Liver (tissue), 9 donors: ENCODE data around the gene CCDC30. TPM values are rescaled to one million over a fixed set of nuclear protein-coding genes. Genes with fewer than 3 reads are reported as not detected.

Source experiments
- DNase-seq: peaks from one replicate; pipeline ENCODE4 v3.0.0-alpha.2; 2017; ENCODE audit warnings: low spot score
- H3K27ac ChIP-seq, 2 donors: one replicate each; pipeline ENCODE4 v1.7.0; 2013; ENCODE audit warnings: inconsistent platforms in 2 of 2, low read length in 2 of 2, control low read depth in 1 of 2, low read depth in 1 of 2, mild to moderate bottlenecking in 1 of 2
- H3K27me3 ChIP-seq, 4 donors: one replicate each; pipeline versions ENCODE4 v1.6.1 to v1.7.0; 2013; ENCODE audit warnings: low read length in 3 of 4, inconsistent platforms in 1 of 4, mild to moderate bottlenecking in 1 of 4, moderate library complexity in 1 of 4; ENCODE audit not compliant: control insufficient read depth in 4 of 4, insufficient read depth in 4 of 4
- H3K36me3 ChIP-seq, 4 donors: one replicate each; pipeline versions ENCODE4 v1.6.1 to v1.7.0; 2013; ENCODE audit warnings: low read length in 3 of 4, mild to moderate bottlenecking in 3 of 4, low read depth in 1 of 4, moderate library complexity in 1 of 4; ENCODE audit not compliant: control insufficient read depth in 4 of 4, insufficient read depth in 3 of 4
- H3K4me1 ChIP-seq, 4 donors: one replicate each; pipeline versions ENCODE4 v1.6.1 to v1.7.0; 2013; ENCODE audit warnings: low read length in 3 of 4, mild to moderate bottlenecking in 3 of 4, moderate library complexity in 1 of 4; ENCODE audit not compliant: control insufficient read depth in 4 of 4, insufficient read depth in 4 of 4
- H3K4me3 ChIP-seq, 3 donors: one replicate each; pipeline versions ENCODE4 v1.6.1 to v1.7.0; 2013; ENCODE audit warnings: low read length in 3 of 3, control low read depth in 1 of 3, low read depth in 1 of 3, mild to moderate bottlenecking in 1 of 3
- H3K9ac ChIP-seq, 2 donors: one replicate each; pipeline ENCODE4 v1.7.0; 2013; ENCODE audit warnings: low read length in 2 of 2, mild to moderate bottlenecking in 2 of 2, moderate library complexity in 2 of 2, control low read depth in 1 of 2, low read depth in 1 of 2
- H3K9me3 ChIP-seq, 4 donors: one replicate each; pipeline versions ENCODE4 v1.6.1 to v1.7.0; 2013; ENCODE audit warnings: low read length in 3 of 4; ENCODE audit not compliant: control insufficient read depth in 4 of 4
- ATF3 ChIP-seq: IDR thresholded peaks from 2 replicates; pipeline ENCODE4 v1.6.1; 2016; ENCODE audit warnings: antibody characterized with exemption
- CTCF ChIP-seq: fragments of 150-350 bp; IDR thresholded peaks from 2 replicates; pipeline ENCODE4 v1.5.1; 2017; ENCODE audit warnings: improper control_type of control experiment, low read depth, low read length; ENCODE audit not compliant: missing input control
- EGR1 ChIP-seq, 2 donors: IDR thresholded peaks; 2 replicates each; pipeline ENCODE4 v1.6.1; 2016 to 2018; ENCODE audit warnings: antibody characterized with exemption in 2 of 2, low read depth in 2 of 2
- FOXA1 ChIP-seq: IDR thresholded peaks from 2 replicates; pipeline ENCODE4 v1.6.1; 2016; ENCODE audit warnings: antibody characterized with exemption
- GABPA ChIP-seq, 2 donors: IDR thresholded peaks in 1 of 2; conservative IDR thresholded peaks in 1 of 2; 2 replicates each; pipeline ENCODE4 v1.6.1; 2016; ENCODE audit warnings: antibody characterized with exemption in 2 of 2, mild to moderate bottlenecking in 1 of 2, moderate library complexity in 1 of 2
- HNF4A ChIP-seq, 2 donors: conservative IDR thresholded peaks; 2 replicates each; pipeline ENCODE4 v1.6.1; 2016; ENCODE audit warnings: antibody characterized with exemption in 2 of 2, mild to moderate bottlenecking in 2 of 2
- HNF4G ChIP-seq: IDR thresholded peaks from 2 replicates; pipeline ENCODE4 v1.6.1; 2016; ENCODE audit warnings: antibody characterized with exemption
- JUND ChIP-seq, 2 donors: IDR thresholded peaks; 2 replicates each; pipeline ENCODE4 v1.6.1; 2016; ENCODE audit warnings: antibody characterized with exemption in 2 of 2
- NR2F2 ChIP-seq: IDR thresholded peaks from 2 replicates; pipeline ENCODE4 v1.6.1; 2016; ENCODE audit warnings: antibody characterized with exemption
- RAD21 ChIP-seq, 2 donors: IDR thresholded peaks; 2 replicates each; pipeline ENCODE4 v1.6.1; 2016; ENCODE audit warnings: antibody characterized with exemption in 2 of 2, mild to moderate bottlenecking in 2 of 2
- RXRA ChIP-seq, 2 donors: IDR thresholded peaks; 2 replicates each; pipeline ENCODE4 v1.6.1; 2017 to 2018; ENCODE audit warnings: antibody characterized with exemption in 2 of 2, mild to moderate bottlenecking in 1 of 2
- SP1 ChIP-seq: IDR thresholded peaks from 2 replicates; pipeline ENCODE4 v1.6.1; 2018; ENCODE audit warnings: antibody characterized with exemption, mild to moderate bottlenecking
- YY1 ChIP-seq: IDR thresholded peaks from 2 replicates; pipeline ENCODE4 v1.6.1; 2016; ENCODE audit warnings: antibody characterized with exemption, mild to moderate bottlenecking
- ZBTB33 ChIP-seq: IDR thresholded peaks from 2 replicates; pipeline ENCODE4 v1.6.1; 2016; ENCODE audit warnings: antibody characterized with exemption
- WGBS: extraction: QIAGEN DNeasy Blood & Tissue Kit; methylation state at CpG from one replicate; pipeline ENCODE4 v1.1.7; 2013; 5-methylcytosine and 5-hydroxymethylcytosine counted together
- polyA plus RNA-seq, 2 donors: library from polyadenylated mRNA; stranded (reverse) in 1 of 2; unstranded in 1 of 2; fragments of 200-250 nt in 1 of 2; fragments of >200 nt in 1 of 2; fragmentation: Nextera tagmentation in 1 of 2; extraction: Ambion mirVana in 1 of 2; gene quantifications; one replicate each; pipeline versions ENCODE4 v1.2.1 to v1.2.3, GENCODE V29; 2013 to 2015
- total RNA-seq, 2 donors: library from RNA; depleted of rRNA; stranded (reverse); fragments of >200 nt; gene quantifications; one replicate each; pipeline ENCODE4 v1.2.3, GENCODE V29; 2014
- TF ChIP-seq, protein P1 (sequence below): IDR thresholded peaks from 2 replicates; pipeline ENCODE4 v1.6.1; 2016; ENCODE audit warnings: antibody characterized with exemption, mild to moderate bottlenecking
- donor health status: healthy.
- donor health status: healthy.
- donor health status: healthy.
- donor health status: healthy.
- donor health status: healthy.

The CCDC30 gene
- total and polyA plus RNA-seq, 4 donors = 0.07 to 2.0 (median 1.3) TPM

- no peaks in the 10 kb centered on the region for H3K27me3 ChIP-seq
- peaks cover 0 to 13% (median 5%) of the 10 kb centered on the region in 4 donors for H3K36me3 ChIP-seq
- H3K4me1 ChIP-seq = peaks cover 0 to 6% (median 3%) of the 10 kb centered on the region in 4 donors
- H3K9ac ChIP-seq = no peak overlapping the region
- H3K27ac ChIP-seq = no peak overlapping the region
- no peaks in the 10 kb centered on the region for H3K9me3 ChIP-seq
- H3K4me3 ChIP-seq = no peak overlapping the region
- no peak for DNase-seq
- no peak for TF ChIP-seq CTCF
- TF ChIP-seq RXRA (IDR thresholded peaks at IDR 0.05) = no peak
- peak; percentile 19 for TF ChIP-seq NR2F2
Observed at GRCh38 chr1:42674214-42674613, 211.1 kb downstream of the CCDC30 start.

DNA sequence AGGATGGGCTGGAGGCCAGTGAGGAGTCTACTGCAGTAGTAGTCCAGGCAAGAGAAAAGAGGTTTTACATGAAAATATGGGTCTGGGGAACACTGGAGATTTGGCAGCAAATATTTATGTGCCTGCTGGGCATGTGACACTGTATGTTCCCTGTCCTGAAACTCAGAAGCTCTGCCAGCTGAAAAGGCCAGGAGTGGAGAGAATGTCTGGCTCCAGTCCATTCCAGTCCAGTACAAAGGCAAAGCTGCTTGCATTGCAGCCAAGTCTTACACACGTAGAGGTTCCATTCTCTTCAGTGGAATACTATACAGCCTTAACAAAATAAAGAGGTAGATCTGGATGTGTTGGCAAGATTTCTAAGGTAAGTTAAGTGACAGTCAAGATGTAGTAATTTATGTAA, 211.6 kb downstream of the CCDC30 start:
- peaks cover 0 to 13% (median 4%) of the 10 kb centered on the region in 4 donors for H3K36me3 ChIP-seq
- H3K27ac ChIP-seq = no peak overlapping the region
- H3K27me3 ChIP-seq = no peaks in the 10 kb centered on the region
- no peak overlapping the region for H3K4me3 ChIP-seq
- no peaks in the 10 kb centered on the region for H3K9me3 ChIP-seq
- no peak overlapping the region for H3K9ac ChIP-seq
- WGBS = 38% methylated on average over 1 of the region's 1 CpG
- DNase-seq = no peak
- H3K4me1 ChIP-seq = peaks cover 0 to 6% (median 3%) of the 10 kb centered on the region in 4 donors
- TF ChIP-seq HNF4A (conservative IDR thresholded peaks at IDR 0.05) = peak; percentile 27 to 43
- TF ChIP-seq GABPA (IDR thresholded peaks at IDR 0.05 in 1 of 2, conservative IDR thresholded peaks at IDR 0.05 in 1 of 2) = no peak

- no peak overlapping the region for H3K4me3 ChIP-seq
- no peaks in the 10 kb centered on the region for H3K9me3 ChIP-seq
- no peak for DNase-seq
- no peak overlapping the region for H3K27ac ChIP-seq
- 95% methylated on average over 3 of the region's 3 CpGs for WGBS
- peaks cover 0 to 10% (median 3%) of the 10 kb centered on the region in 4 donors for H3K36me3 ChIP-seq
- no peak for TF ChIP-seq YY1
- TF ChIP-seq RAD21 (IDR thresholded peaks at IDR 0.05) = no peak
- no peak for TF ChIP-seq GABPA (IDR thresholded peaks at IDR 0.05 in 1 of 2, conservative IDR thresholded peaks at IDR 0.05 in 1 of 2)
- TF ChIP-seq ATF3 = no peak
- no peak for TF ChIP-seq HNF4G
- no peak for TF ChIP-seq FOXA1
- TF ChIP-seq JUND (IDR thresholded peaks at IDR 0.05) = no peak
- TF ChIP-seq HNF4A (conservative IDR thresholded peaks at IDR 0.05) = no peak
- TF ChIP-seq, protein P1, sequence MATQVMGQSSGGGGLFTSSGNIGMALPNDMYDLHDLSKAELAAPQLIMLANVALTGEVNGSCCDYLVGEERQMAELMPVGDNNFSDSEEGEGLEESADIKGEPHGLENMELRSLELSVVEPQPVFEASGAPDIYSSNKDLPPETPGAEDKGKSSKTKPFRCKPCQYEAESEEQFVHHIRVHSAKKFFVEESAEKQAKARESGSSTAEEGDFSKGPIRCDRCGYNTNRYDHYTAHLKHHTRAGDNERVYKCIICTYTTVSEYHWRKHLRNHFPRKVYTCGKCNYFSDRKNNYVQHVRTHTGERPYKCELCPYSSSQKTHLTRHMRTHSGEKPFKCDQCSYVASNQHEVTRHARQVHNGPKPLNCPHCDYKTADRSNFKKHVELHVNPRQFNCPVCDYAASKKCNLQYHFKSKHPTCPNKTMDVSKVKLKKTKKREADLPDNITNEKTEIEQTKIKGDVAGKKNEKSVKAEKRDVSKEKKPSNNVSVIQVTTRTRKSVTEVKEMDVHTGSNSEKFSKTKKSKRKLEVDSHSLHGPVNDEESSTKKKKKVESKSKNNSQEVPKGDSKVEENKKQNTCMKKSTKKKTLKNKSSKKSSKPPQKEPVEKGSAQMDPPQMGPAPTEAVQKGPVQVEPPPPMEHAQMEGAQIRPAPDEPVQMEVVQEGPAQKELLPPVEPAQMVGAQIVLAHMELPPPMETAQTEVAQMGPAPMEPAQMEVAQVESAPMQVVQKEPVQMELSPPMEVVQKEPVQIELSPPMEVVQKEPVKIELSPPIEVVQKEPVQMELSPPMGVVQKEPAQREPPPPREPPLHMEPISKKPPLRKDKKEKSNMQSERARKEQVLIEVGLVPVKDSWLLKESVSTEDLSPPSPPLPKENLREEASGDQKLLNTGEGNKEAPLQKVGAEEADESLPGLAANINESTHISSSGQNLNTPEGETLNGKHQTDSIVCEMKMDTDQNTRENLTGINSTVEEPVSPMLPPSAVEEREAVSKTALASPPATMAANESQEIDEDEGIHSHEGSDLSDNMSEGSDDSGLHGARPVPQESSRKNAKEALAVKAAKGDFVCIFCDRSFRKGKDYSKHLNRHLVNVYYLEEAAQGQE = no peak
- no peak for TF ChIP-seq EGR1 (IDR thresholded peaks at IDR 0.05; ENCODE audit: low read depth in 2 of 2)
- TF ChIP-seq SP1 = no peak
- TF ChIP-seq CTCF = no peak
- no peak for TF ChIP-seq ZBTB33
- no peaks in the 10 kb centered on the region for H3K27me3 ChIP-seq
- peaks cover 0 to 9% (median 3%) of the 10 kb centered on the region in 4 donors for H3K4me1 ChIP-seq
- no peak overlapping the region for H3K9ac ChIP-seq
Observed at GRCh38 chr1:42675467-42675866, 212.4 kb downstream of the CCDC30 start.
